ENCODE measurements around the gene OTOP3.

The OTOP3 gene

GRCh38 chr17:74935585-74936469, at the start of gene OTOP3:
OTOP3 (plus strand) TSS chr17:74935898; CDS start chr17:74935922, 24 bp downstream.
- TF ChIP-seq CTCF (IDR thresholded peaks at IDR 0.05; ENCODE audit: low read depth, low read length, missing control alignments), result no peak
- no peak for DNase-seq (ENCODE audit: low read depth)
- H3K4me3 ChIP-seq (ENCODE audit: low read depth, low read length), result no peak within 1 kb of the TSS

- H3K4me3 ChIP-seq (ENCODE audit: low read depth, low read length), result no peak overlapping the region
- TF ChIP-seq CTCF (IDR thresholded peaks at IDR 0.05; ENCODE audit: low read depth, low read length, missing control alignments), result no peak
- DNase-seq (ENCODE audit: low read depth), result no peak
Measured at GRCh38 chr17:74888469-74888868, 47.2 kb upstream of the OTOP3 start.

- no peak for TF ChIP-seq CTCF (IDR thresholded peaks at IDR 0.05; ENCODE audit: low read depth, low read length, missing control alignments)
- no peak for DNase-seq (ENCODE audit: low read depth)
- no peak overlapping the region for H3K4me3 ChIP-seq (ENCODE audit: low read depth, low read length)
Measured at GRCh38 chr17:74890554-74890953, 45.1 kb upstream of the OTOP3 start.

- DNase-seq (ENCODE audit: low read depth), result no peak
- no peak overlapping the region for H3K4me3 ChIP-seq (ENCODE audit: low read depth, low read length)
- no peak for TF ChIP-seq CTCF (IDR thresholded peaks at IDR 0.05; ENCODE audit: low read depth, low read length, missing control alignments)
Measured at GRCh38 chr17:74892013-74892841, 43.5 kb upstream of the OTOP3 start.

- no peak for DNase-seq (ENCODE audit: low read depth)
- no peak within 1 kb of the TSS for H3K4me3 ChIP-seq (ENCODE audit: low read depth, low read length)
- TF ChIP-seq CTCF (IDR thresholded peaks at IDR 0.05; ENCODE audit: low read depth, low read length, missing control alignments), result no peak
Measured at GRCh38 chr17:74892974-74893911, 42.5 kb upstream of the OTOP3 start, which contains the start of gene FADS6. FADS6 (minus strand) TSS chr17:74893633; CDS start chr17:74893595, 38 bp downstream.

GRCh38 chr17:74893936-74894671, 41.6 kb upstream of the OTOP3 start:
- no peak overlapping the region for H3K4me3 ChIP-seq (ENCODE audit: low read depth, low read length)
- DNase-seq (ENCODE audit: low read depth), result no peak
- no peak for TF ChIP-seq CTCF (IDR thresholded peaks at IDR 0.05; ENCODE audit: low read depth, low read length, missing control alignments)

Measured in GM12864 (cell line).